Body of pancreas (tissue), 4 donors: ENCODE measurements around the gene TMEM45A. TPM values are rescaled to one million over a fixed set of nuclear protein-coding genes. Genes with fewer than 3 reads are reported as not detected.

ENCODE experiments used
- ATAC-seq: fragments of 150-250 bp; one replicate; pipeline ENCODE4 v1.9.1; 2016
- DNase-seq, 4 donors: peaks; one replicate each; pipeline ENCODE4 v3.0.0-alpha.2; 2019
- H3K27ac ChIP-seq, 4 donors: fragments of 200-600 bp; sonication (generic); 1 replicate in 3 of 4; 2 replicates in 1 of 4; pipeline versions ENCODE4 v1.5.1 to v1.6.1; 2016 to 2019; ENCODE audit warnings: mild to moderate bottlenecking in 1 of 4, mixed read lengths in 1 of 4, moderate library complexity in 1 of 4
- H3K27me3 ChIP-seq, 2 donors: fragments of 200-600 bp; sonication (generic); one replicate each; pipeline ENCODE4 v1.6.0; 2016; ENCODE audit warnings: mild to moderate bottlenecking in 1 of 2
- H3K36me3 ChIP-seq, 2 donors: fragments of 200-600 bp; sonication (generic); replicated peaks in 1 of 2; 2 replicates each; pipeline ENCODE4 v1.5.1; 2016; ENCODE audit warnings: low read depth in 2 of 2; ENCODE audit not compliant: insufficient read depth in 1 of 2
- H3K4me1 ChIP-seq: fragments of 200-600 bp; sonication (generic); one replicate; pipeline ENCODE4 v1.6.0; 2016
- H3K4me3 ChIP-seq, 2 donors: fragments of 200-600 bp; sonication (generic); 1 replicate in 1 of 2; 2 replicates in 1 of 2; pipeline ENCODE4 v1.5.1; 2016 to 2019
- H3K9me3 ChIP-seq, 3 donors: fragments of 200-600 bp; sonication (generic); 1 replicate in 2 of 3; 2 replicates in 1 of 3; pipeline ENCODE4 v1.5.1; 2016
- POLR2A ChIP-seq, 3 donors: fragments of 450-650 bp; IDR thresholded peaks; one replicate each; pipeline ENCODE4 v1.6.1; 2016; ENCODE audit warnings: antibody characterized with exemption in 3 of 3, mild to moderate bottlenecking in 2 of 3
- WGBS, 2 donors: methylation state at CpG; one replicate each; pipeline ENCODE4 v1.1.5; 2017; 5-methylcytosine and 5-hydroxymethylcytosine counted together
- intact Hi-C: fragments of 100-400 bp; cut with DNase I; formaldehyde crosslinking; loops from one replicate; pipeline ENCODE4 v1.15.1; 2023
- total RNA-seq, 2 donors: library from RNA; depleted of rRNA; stranded (reverse); fragments of >200 nt; gene quantifications; one replicate each; pipeline ENCODE4 v1.1.0, GENCODE V29; 2016
- TF ChIP-seq, protein P1 (sequence below), 7 experiments: fragments of 450-650 bp in 4 of 7; fragments of 200-600 bp in 3 of 7; sonication (generic) in 3 of 7; IDR thresholded peaks; one replicate each; pipeline ENCODE4 v1.5.1; 2016 to 2019; ENCODE audit warnings: antibody characterized with exemption in 7 of 7

The TMEM45A gene
- total RNA-seq, 2 donors from 2014 or later, result 13.7 to 24.1 TPM

DNA sequence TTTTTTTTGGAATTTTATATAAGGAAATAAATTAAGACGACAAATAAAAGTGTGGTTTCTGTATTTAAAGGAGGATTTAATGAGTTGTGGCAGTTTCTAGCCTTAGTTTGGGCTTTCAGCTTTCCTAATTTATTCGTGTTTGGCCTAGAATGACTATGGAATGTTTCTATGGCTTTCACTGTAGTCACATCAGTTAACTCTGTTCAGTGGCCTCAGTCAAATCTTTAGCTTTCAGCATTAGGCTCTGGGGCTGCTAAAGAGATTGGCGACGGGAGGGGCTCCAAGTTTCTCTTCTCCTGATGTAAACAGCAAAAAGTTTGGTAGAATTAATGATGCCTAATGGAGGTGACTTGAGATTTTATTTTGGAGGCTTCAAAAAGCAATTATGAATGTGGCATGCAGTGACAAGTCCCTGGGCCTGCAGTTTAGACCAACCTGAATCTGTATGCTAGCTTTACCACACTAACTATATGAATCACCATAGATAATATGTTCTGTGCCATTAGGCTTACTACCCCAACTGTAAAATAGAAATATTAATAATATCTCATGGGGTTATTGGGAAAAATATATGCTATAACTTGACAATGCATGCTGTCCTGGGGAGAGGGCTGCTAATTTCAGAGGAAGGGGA is 69.9 kb downstream of the TMEM45A start:
- ATAC-seq (no peak), DNase-seq (no peak)
- intact Hi-C loops, result no loop called here
- H3K9me3 ChIP-seq, result no peaks in the 10 kb centered on the region
- no peak for TF ChIP-seq POLR2A (IDR thresholded peaks at IDR 0.05)
- TF ChIP-seq, protein P1, sequence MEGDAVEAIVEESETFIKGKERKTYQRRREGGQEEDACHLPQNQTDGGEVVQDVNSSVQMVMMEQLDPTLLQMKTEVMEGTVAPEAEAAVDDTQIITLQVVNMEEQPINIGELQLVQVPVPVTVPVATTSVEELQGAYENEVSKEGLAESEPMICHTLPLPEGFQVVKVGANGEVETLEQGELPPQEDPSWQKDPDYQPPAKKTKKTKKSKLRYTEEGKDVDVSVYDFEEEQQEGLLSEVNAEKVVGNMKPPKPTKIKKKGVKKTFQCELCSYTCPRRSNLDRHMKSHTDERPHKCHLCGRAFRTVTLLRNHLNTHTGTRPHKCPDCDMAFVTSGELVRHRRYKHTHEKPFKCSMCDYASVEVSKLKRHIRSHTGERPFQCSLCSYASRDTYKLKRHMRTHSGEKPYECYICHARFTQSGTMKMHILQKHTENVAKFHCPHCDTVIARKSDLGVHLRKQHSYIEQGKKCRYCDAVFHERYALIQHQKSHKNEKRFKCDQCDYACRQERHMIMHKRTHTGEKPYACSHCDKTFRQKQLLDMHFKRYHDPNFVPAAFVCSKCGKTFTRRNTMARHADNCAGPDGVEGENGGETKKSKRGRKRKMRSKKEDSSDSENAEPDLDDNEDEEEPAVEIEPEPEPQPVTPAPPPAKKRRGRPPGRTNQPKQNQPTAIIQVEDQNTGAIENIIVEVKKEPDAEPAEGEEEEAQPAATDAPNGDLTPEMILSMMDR (IDR thresholded peaks at IDR 0.05), result no peak
- H3K27ac ChIP-seq, result no peak overlapping the region
- WGBS, 2 donors, result 92 to 94% methylated on average over 4 of the region's 4 CpGs
- no peaks in the 10 kb centered on the region for H3K36me3 ChIP-seq
- H3K27me3 ChIP-seq, result no peaks in the 10 kb centered on the region
- no peak overlapping the region for H3K4me3 ChIP-seq
- H3K4me1 ChIP-seq, result no peaks in the 10 kb centered on the region

DNA sequence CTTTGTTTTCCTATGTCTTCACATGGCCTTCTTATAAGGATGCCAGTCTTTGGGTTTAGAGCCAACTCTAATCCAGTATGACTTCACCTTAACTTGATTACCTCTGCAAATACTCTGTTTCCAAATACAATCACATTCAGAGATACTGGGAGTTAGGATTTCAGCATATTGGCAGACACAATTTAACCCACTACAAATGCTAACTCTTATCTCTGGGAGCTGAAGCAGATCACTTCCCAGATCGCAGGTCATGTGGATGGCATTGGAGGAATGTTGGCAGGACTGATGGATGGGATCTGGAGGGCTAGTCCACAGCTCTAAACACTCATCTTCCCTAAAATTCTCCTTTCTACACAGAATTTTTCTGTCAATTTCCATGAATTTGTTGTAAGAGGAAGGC is 70.8 kb downstream of the TMEM45A start:
- Histone ChIP-seq H3K9me3 (no peaks in the 10 kb centered on the region), H3K27ac (no peak overlapping the region), H3K4me1 (no peaks in the 10 kb centered on the region), H3K36me3 (no peaks in the 10 kb centered on the region), H3K4me3 (no peak overlapping the region), H3K27me3 (no peaks in the 10 kb centered on the region)
- whole genome bisulfite sequencing, 2 donors, result 44 to 57% methylated on average over 1 of the region's 1 CpG
- DNase-seq (no peak), ATAC-seq (no peak)
- intact Hi-C loops, result no loop called here
- TF ChIP-seq, protein P1 (IDR thresholded peaks at IDR 0.05), result no peak
- no peak for TF ChIP-seq POLR2A (IDR thresholded peaks at IDR 0.05)

DNA sequence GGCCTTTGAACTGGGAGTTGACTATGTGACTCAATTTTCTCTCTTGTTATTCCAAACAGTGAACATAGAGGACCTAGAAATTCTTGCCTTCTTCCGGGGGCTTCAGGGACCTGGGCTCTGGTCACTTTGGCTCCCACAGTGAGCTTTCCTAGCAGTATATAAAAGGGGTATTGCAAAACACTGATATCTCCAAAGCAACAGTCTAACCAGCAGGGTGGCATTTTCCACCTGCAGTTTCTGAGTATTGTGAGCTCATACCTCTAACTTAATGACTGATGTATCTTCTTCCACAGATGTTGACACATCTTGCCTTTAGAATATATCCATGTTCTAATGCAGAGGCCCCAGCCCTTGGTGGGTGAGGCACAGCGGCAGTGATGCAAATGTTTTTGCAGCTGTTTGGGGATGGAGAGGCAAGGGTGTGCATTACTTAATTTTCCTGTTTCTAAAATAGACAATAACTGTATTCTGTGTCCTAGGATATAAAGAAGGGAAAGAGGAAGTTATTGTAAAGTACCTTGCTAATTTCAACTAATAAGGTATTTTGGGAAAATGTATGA is 71.3 kb downstream of the TMEM45A start:
- TF ChIP-seq, protein P1 (IDR thresholded peaks at IDR 0.05), result no peak
- no peak for TF ChIP-seq POLR2A (IDR thresholded peaks at IDR 0.05)
- no peaks in the 10 kb centered on the region for H3K36me3 ChIP-seq
- ATAC-seq (no peak), DNase-seq (no peak)
- no peaks in the 10 kb centered on the region for H3K9me3 ChIP-seq
- WGBS, 2 donors, result 85 to 87% methylated on average over 2 of the region's 2 CpGs
- H3K4me1 ChIP-seq, result no peaks in the 10 kb centered on the region
- H3K4me3 ChIP-seq, result no peak overlapping the region
- H3K27ac ChIP-seq, result no peak overlapping the region
- H3K27me3 ChIP-seq, result no peaks in the 10 kb centered on the region
- intact Hi-C loops, result no loop called here

DNA sequence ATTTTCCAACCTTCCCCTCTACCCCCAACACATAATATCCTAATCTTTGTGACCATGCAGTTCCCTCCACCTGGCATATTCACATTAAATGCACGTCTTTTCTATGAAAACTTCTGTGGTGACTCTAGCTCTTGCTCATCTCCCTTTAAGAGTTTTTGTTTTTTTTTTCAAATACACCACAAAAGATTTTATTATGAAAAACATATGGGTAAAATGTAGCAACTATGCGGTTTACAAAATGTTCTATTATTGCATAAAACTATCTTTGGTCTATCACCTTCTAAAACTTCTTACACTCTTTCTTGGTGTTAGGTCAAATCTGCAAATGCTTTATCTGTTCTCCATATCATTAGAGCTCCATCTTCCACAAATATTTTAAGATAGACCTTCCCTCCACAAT is 78.4 kb downstream of the TMEM45A start:
- Histone ChIP-seq H3K4me3 (no peak overlapping the region), H3K27ac (no peak overlapping the region), H3K36me3 (no peaks in the 10 kb centered on the region), H3K9me3 (no peaks in the 10 kb centered on the region), H3K4me1 (no peaks in the 10 kb centered on the region), H3K27me3 (no peaks in the 10 kb centered on the region)
- WGBS, 2 donors, result 93 to 98% methylated on average over 2 of the region's 2 CpGs
- intact Hi-C loops, result no loop called here
- TF ChIP-seq POLR2A (IDR thresholded peaks at IDR 0.05), result no peak
- TF ChIP-seq, protein P1 (IDR thresholded peaks at IDR 0.05), result no peak
- DNase-seq (no peak), ATAC-seq (no peak)

DNA sequence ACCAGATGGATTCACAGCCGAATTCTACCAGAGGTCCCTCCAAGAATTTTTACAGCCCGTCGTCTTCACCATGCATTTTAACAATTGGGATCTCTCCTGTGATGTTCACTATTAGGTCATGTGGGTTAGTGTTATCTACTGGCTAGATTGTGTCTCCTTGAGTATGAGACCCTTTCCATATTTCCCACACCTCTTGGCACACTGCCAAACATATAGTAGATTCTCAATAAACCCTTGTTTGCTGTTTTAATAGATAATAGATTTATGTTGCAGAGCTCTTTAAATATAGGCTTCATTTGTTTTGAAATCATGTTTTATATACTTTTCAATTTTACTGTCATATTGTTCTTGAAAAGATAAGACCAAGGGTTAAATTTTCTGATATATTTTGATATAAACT is 82.1 kb downstream of the TMEM45A start:
- no peaks in the 10 kb centered on the region for H3K9me3 ChIP-seq
- no peak for DNase-seq
- H3K36me3 ChIP-seq, result no peaks in the 10 kb centered on the region
- no peak overlapping the region for H3K27ac ChIP-seq
- ATAC-seq, result no peak
- H3K4me3 ChIP-seq, result no peak overlapping the region
- intact Hi-C loops, result no loop called here
- TF ChIP-seq, protein P1 (IDR thresholded peaks at IDR 0.05), result no peak
- H3K4me1 ChIP-seq, result no peaks in the 10 kb centered on the region
- H3K27me3 ChIP-seq, result no peaks in the 10 kb centered on the region
- 94 to 98% methylated on average over 3 of the region's 3 CpGs for WGBS, 2 donors
